H9 (cell line): ENCODE data around the gene ST6GALNAC2. TPM values are rescaled to one million over a fixed set of nuclear protein-coding genes. Genes with fewer than 3 reads are reported as not detected.

Experiments used
- DNase-seq: peaks from one replicate; pipeline ENCODE4 v3.0.0-alpha.2; 2017
- H2AFZ ChIP-seq: one replicate; pipeline ENCODE4 v1.6.1; 2013; ENCODE audit warnings: mild to moderate bottlenecking, low read length, control low read depth, moderate library complexity
- H2AK5ac ChIP-seq: 2 replicates; pipeline ENCODE4 v1.6.1; 2013; ENCODE audit warnings: low read length, control low read depth, mixed read lengths; ENCODE audit not compliant: insufficient read length
- H2BK120ac ChIP-seq: one replicate; pipeline ENCODE4 v1.6.1; 2013; ENCODE audit warnings: low read depth, mild to moderate bottlenecking, low read length, control low read depth, inconsistent platforms; ENCODE audit not compliant: poor library complexity, severe bottlenecking
- H2BK12ac ChIP-seq: 2 replicates; pipeline ENCODE4 v1.6.1; 2013; ENCODE audit warnings: low read length, control low read depth, mixed read lengths, low read depth; ENCODE audit not compliant: insufficient read length
- H2BK15ac ChIP-seq: 2 replicates; pipeline ENCODE4 v1.6.1; 2013; ENCODE audit warnings: low read depth, low read length, control low read depth
- H2BK20ac ChIP-seq: one replicate; pipeline ENCODE4 v1.6.1; 2013; ENCODE audit warnings: low read depth, mild to moderate bottlenecking, low read length, control low read depth, inconsistent platforms; ENCODE audit not compliant: poor library complexity, severe bottlenecking
- H2BK5ac ChIP-seq: 2 replicates; pipeline ENCODE4 v1.6.1; 2013; ENCODE audit warnings: low read length, control low read depth, mixed read lengths; ENCODE audit not compliant: insufficient read length
- H3K14ac ChIP-seq: 2 replicates; pipeline ENCODE4 v1.6.1; 2013; ENCODE audit warnings: low read length, control low read depth; ENCODE audit not compliant: insufficient read depth
- H3K18ac ChIP-seq: 2 replicates; pipeline ENCODE4 v1.6.1; 2013; ENCODE audit warnings: low read depth, mild to moderate bottlenecking, mixed read lengths, low read length, control low read depth; ENCODE audit not compliant: insufficient read length
- H3K23ac ChIP-seq: 2 replicates; pipeline ENCODE4 v1.6.1; 2013; ENCODE audit warnings: low read length, control low read depth, mixed read lengths, low read depth; ENCODE audit not compliant: insufficient read length
- H3K23me2 ChIP-seq: 2 replicates; pipeline ENCODE4 v1.6.1; 2013; ENCODE audit warnings: low read depth, mild to moderate bottlenecking, mixed read lengths, low read length, control low read depth; ENCODE audit not compliant: insufficient read length, poor library complexity, severe bottlenecking
- H3K27ac ChIP-seq: 2 replicates; pipeline ENCODE4 v1.5.1; 2013; ENCODE audit warnings: low read length, control low read depth, mixed read lengths, low read depth; ENCODE audit not compliant: insufficient read length
- H3K27me3 ChIP-seq: 2 replicates; pipeline ENCODE4 v1.6.1; 2013; ENCODE audit warnings: low read length, control low read depth, inconsistent platforms; ENCODE audit not compliant: insufficient read depth
- H3K4ac ChIP-seq: 2 replicates; pipeline ENCODE4 v1.6.1; 2013; ENCODE audit warnings: low read depth, mild to moderate bottlenecking, control low read depth, inconsistent platforms, low read length, moderate library complexity
- H3K4me1 ChIP-seq: 2 replicates; pipeline ENCODE4 v1.6.1; 2013; ENCODE audit warnings: low read length, control low read depth, inconsistent platforms; ENCODE audit not compliant: insufficient read depth
- H3K4me2 ChIP-seq: 2 replicates; pipeline ENCODE4 v1.6.1; 2013; ENCODE audit warnings: low read length, control low read depth, mixed read lengths; ENCODE audit not compliant: insufficient read length, insufficient read depth
- H3K56ac ChIP-seq: 2 replicates; pipeline ENCODE4 v1.6.1; 2013; ENCODE audit warnings: low read depth, mild to moderate bottlenecking, mixed read lengths, low read length, control low read depth; ENCODE audit not compliant: insufficient read length
- H3K79me1 ChIP-seq: 2 replicates; pipeline ENCODE4 v1.6.1; 2013; ENCODE audit warnings: low read depth, mild to moderate bottlenecking, moderate library complexity, low read length, control low read depth, inconsistent platforms; ENCODE audit not compliant: insufficient read depth, poor library complexity, severe bottlenecking
- H3K79me2 ChIP-seq: 2 replicates; pipeline ENCODE4 v1.6.1; 2013; ENCODE audit warnings: low read length, control low read depth, inconsistent platforms; ENCODE audit not compliant: insufficient read depth
- H3K9ac ChIP-seq: 2 replicates; pipeline ENCODE4 v1.6.1; 2013; ENCODE audit warnings: low read length, control low read depth, mixed read lengths; ENCODE audit not compliant: insufficient read length; ENCODE audit errors: extremely low read depth
- H3K9me3 ChIP-seq: one replicate; pipeline ENCODE4 v1.6.1; 2013; ENCODE audit warnings: low read depth, low read length, inconsistent platforms; ENCODE audit not compliant: control insufficient read depth
- H3T11ph ChIP-seq: one replicate; pipeline ENCODE4 v1.6.1; 2013; ENCODE audit warnings: mild to moderate bottlenecking, low read length, control low read depth, inconsistent platforms
- H4K20me1 ChIP-seq: one replicate; pipeline ENCODE4 v1.6.1; 2013; ENCODE audit not compliant: control insufficient read depth, insufficient read length, insufficient read depth
- H4K5ac ChIP-seq: 2 replicates; pipeline ENCODE4 v1.6.1; 2013; ENCODE audit warnings: low read depth, mild to moderate bottlenecking, mixed read lengths, low read length, control low read depth; ENCODE audit not compliant: insufficient read length
- H4K8ac ChIP-seq: replicated peaks from 2 replicates; pipeline ENCODE4 v1.6.1; 2013; ENCODE audit warnings: low read length, control low read depth, mixed read lengths, low read depth; ENCODE audit not compliant: insufficient read length
- H4K91ac ChIP-seq: 2 replicates; pipeline ENCODE4 v1.6.1; 2013; ENCODE audit warnings: low read depth, mild to moderate bottlenecking, moderate library complexity, mixed read lengths, low read length, control low read depth; ENCODE audit not compliant: insufficient read length
- H3K27ac Mint-ChIP-seq, 3 experiments: 2 replicates in 2 of 3; 3 replicates in 1 of 3; pipeline ENCODE4 v1.8.0; 2020 to 2021; ENCODE audit warnings: mixed read lengths in 3 of 3, mild to moderate bottlenecking in 1 of 3, moderate library complexity in 1 of 3
- H3K27me3 Mint-ChIP-seq: 2 replicates; pipeline ENCODE4 v1.8.0; 2021; ENCODE audit warnings: low read depth, mild to moderate bottlenecking, moderate library complexity, mixed read lengths
- H3K36me3 Mint-ChIP-seq, 3 experiments: 2 replicates in 2 of 3; 3 replicates in 1 of 3; pipeline ENCODE4 v1.8.0; 2020 to 2021; ENCODE audit warnings: low read depth in 3 of 3, mixed read lengths in 3 of 3; ENCODE audit not compliant: insufficient read depth in 1 of 3
- H3K4me1 Mint-ChIP-seq, 2 experiments: 2 replicates each; pipeline ENCODE4 v1.8.0; 2020; ENCODE audit warnings: mixed read lengths in 2 of 2
- H3K4me3 Mint-ChIP-seq, 2 experiments: 2 replicates in 1 of 2; 3 replicates in 1 of 2; pipeline ENCODE4 v1.8.0; 2020 to 2021; ENCODE audit warnings: mild to moderate bottlenecking in 2 of 2, mixed read lengths in 2 of 2, moderate library complexity in 1 of 2
- H3K9me3 Mint-ChIP-seq, 2 experiments: 2 replicates in 1 of 2; 3 replicates in 1 of 2; pipeline ENCODE4 v1.8.0; 2020; ENCODE audit warnings: mild to moderate bottlenecking in 2 of 2, mixed read lengths in 2 of 2, moderate library complexity in 1 of 2
- WGBS: extraction: QIAGEN DNeasy Blood & Tissue Kit; methylation state at CpG from one replicate; pipeline ENCODE4 v1.1.7; 2013; ENCODE audit warnings: missing lambda C conversion rate, low lambda C conversion rate, mixed read lengths; ENCODE audit not compliant: insufficient read length; ENCODE audit errors: extremely low coverage; 5-methylcytosine and 5-hydroxymethylcytosine counted together
- total RNA-seq: library from RNA; stranded (reverse); gene quantifications from 2 replicates; pipeline ENCODE4 v1.2.1, GENCODE V29; 2021
- TF ChIP-seq, protein P1 (sequence below): fragments of 200-600 bp; sonication (generic); conservative IDR thresholded peaks from 3 replicates; pipeline ENCODE4 v1.8.0; 2021; ENCODE audit warnings: antibody characterized with exemption, mild to moderate bottlenecking

The ST6GALNAC2 gene
- total RNA-seq, 1 experiment from 2014 or later, result 0.46 TPM

DNA sequence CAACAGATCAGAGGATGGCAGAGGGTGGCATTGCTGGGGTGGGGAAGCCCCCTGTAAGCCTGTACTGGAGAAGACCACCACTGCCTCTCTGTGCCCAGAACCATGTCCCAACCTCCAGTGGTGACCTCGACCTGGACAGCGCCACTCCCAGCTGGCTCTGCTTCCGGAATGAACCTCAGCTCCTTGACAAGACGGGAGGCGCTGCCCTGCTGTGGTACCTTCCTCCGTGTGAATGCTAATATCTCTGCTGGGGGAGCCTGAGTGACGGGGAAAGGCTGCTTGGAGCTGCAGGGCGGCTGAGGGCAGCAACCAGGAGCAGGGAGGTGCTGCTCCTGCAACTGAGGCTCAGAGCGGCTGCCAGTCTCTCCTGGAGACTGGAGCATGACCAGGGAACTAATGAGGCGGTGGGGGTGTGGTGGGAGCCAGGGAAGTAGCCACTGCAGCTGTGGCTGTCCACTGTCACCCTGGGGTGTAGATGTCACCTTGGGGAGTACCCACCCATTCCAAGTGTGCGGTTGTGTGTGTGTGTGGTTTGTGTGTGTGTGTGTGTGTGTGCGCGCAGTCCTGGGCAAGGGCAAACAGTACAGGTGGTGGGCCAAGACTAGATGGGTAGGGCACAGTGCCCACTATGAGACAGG, 39.6 kb downstream of the ST6GALNAC2 start:
- H3K4me1 ChIP-seq, result peaks cover 2% of the 10 kb centered on the region; the same call in 1 of the 2 replicates
- no peak overlapping the region for H3K4me2 ChIP-seq
- no peak overlapping the region for H3K18ac ChIP-seq
- WGBS, result no CpG with 5 or more reads among the region's 13 CpGs
- H3K4ac ChIP-seq, result no peak overlapping the region
- no peak overlapping the region for H2BK120ac ChIP-seq
- Mint-ChIP-seq H3K4me1 (peaks cover 28 to 29% of the 10 kb centered on the region in 2 experiments), H3K4me3 (no peak overlapping the region; a peak in 1 of 5 replicates), H3K36me3 (no peaks in the 10 kb centered on the region), H3K27me3 (peaks cover 14% of the 10 kb centered on the region), H3K9me3 (no peaks in the 10 kb centered on the region), H3K27ac (no peak overlapping the region; a peak in 1 of 7 replicates)
- no peak overlapping the region for H3K23ac ChIP-seq
- DNase-seq, result no peak
- no peaks in the 10 kb centered on the region for H3K27me3 ChIP-seq
- no peak overlapping the region for H3K14ac ChIP-seq
- no peak overlapping the region for H4K5ac ChIP-seq
- H3K27ac ChIP-seq, result no peak overlapping the region
- no peaks in the 10 kb centered on the region for H4K20me1 ChIP-seq
- no peaks in the 10 kb centered on the region for H3K9me3 ChIP-seq
- H3K79me1 ChIP-seq, result no peaks in the 10 kb centered on the region
- TF ChIP-seq, protein P1, sequence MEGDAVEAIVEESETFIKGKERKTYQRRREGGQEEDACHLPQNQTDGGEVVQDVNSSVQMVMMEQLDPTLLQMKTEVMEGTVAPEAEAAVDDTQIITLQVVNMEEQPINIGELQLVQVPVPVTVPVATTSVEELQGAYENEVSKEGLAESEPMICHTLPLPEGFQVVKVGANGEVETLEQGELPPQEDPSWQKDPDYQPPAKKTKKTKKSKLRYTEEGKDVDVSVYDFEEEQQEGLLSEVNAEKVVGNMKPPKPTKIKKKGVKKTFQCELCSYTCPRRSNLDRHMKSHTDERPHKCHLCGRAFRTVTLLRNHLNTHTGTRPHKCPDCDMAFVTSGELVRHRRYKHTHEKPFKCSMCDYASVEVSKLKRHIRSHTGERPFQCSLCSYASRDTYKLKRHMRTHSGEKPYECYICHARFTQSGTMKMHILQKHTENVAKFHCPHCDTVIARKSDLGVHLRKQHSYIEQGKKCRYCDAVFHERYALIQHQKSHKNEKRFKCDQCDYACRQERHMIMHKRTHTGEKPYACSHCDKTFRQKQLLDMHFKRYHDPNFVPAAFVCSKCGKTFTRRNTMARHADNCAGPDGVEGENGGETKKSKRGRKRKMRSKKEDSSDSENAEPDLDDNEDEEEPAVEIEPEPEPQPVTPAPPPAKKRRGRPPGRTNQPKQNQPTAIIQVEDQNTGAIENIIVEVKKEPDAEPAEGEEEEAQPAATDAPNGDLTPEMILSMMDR, result no peak
- H4K8ac ChIP-seq, result no peak overlapping the region
- H2BK12ac ChIP-seq, result no peak overlapping the region
- no peaks in the 10 kb centered on the region for H3K79me2 ChIP-seq
- no peak overlapping the region for H4K91ac ChIP-seq
- no peak overlapping the region for H2BK20ac ChIP-seq
- H2BK15ac ChIP-seq, result no peak overlapping the region
- no peak overlapping the region for H3T11ph ChIP-seq
- no peak overlapping the region for H2BK5ac ChIP-seq
- H3K9ac ChIP-seq, result no peak overlapping the region
- no peak overlapping the region for H3K56ac ChIP-seq
- H2AK5ac ChIP-seq, result no peak overlapping the region
- H2AFZ ChIP-seq, result no peak overlapping the region
- H3K23me2 ChIP-seq, result no peaks in the 10 kb centered on the region
